NCI-H2196 (cell line): ENCODE measurements around the gene HBS1L.

ENCODE experiments used
- DNase-seq: peaks from one replicate; lab custom pipeline; 2025; ENCODE audit not compliant: unreplicated experiment; lab: John Stamatoyannopoulos, UW

Gene HBS1L

DNA sequence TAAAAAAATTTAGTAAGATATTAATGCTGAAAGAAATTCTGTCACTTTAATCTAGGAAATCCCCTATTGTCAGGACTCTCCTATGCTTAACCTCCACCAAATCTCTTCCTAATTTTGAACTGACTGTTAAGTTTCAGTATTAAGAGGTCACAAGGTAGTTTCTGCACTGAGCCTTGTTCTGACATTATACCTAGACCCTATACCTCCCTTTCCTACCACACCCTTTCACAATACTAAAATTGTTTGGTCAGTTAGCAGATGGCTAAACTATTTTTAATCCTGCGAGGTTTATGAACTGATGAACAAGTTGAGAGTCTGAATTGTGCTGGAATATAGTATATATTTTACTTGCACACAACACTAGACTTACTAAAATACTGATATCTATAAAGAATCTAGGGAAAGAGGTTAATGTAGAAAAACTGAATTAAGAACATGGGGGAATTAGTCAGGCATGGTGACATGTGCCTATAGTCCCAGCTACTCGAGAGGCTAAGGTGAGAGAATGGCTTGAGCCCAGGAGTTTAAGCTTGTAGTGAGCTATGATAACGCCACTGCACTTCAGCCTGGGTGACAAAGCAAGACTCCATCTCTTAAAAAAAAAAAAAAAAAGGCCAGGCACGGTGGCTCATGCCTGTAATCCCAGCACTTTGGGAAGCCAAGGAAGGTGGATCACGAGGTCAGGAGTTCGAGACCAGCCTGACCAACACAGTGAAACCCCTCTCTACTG lies 51.5 kb downstream of the HBS1L start:
- no peak for DNase-seq

DNA sequence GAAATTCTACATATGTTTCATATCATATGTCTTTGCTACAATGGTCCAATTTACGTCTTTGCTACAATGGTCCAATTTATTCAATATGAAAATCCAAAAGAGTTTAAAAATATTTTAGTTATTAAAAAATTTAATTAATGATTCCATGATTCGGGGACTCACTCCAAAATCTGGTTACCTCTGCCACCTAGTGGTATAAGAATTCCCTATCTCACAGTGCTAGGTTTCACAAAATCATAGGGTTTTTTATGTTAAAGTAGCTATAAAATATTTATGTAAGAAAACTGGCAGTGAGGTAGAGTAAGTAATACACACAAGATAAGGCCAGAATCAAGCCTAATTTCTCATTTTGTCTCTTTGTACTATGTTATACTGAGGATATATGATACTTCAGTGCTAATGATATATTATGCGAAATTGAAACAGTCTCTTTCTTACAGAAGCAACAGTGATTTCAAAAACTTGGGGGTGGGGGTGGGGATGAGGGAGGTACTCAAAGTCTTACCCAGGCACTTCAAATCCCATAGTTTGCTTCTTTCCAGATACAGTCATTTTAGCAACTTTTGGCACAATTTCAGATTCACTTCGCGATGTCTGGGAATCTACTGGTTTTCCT lies 52.3 kb downstream of the HBS1L start:
- DNase-seq = peak; percentile 13

DNA sequence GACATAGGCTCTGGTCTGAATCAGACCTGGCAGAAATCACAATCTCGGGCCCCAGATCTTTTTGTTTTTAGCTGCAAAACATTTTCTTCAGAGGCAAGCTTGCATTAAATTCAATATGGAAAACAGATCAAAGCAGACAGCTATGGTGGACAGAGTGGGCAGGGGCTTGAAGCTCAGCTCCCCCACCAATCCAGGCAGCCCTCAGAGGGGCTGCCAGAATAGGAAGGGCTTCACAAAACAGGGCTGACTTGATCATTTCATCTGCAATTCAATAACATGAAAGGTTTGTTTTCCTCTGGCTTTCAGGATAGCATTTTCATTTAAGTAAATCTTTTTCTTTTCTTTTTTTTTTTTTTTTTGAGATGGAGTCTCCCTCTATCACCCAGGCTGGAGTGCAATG lies 55.5 kb downstream of the HBS1L start:
- DNase-seq = no peak

DNA sequence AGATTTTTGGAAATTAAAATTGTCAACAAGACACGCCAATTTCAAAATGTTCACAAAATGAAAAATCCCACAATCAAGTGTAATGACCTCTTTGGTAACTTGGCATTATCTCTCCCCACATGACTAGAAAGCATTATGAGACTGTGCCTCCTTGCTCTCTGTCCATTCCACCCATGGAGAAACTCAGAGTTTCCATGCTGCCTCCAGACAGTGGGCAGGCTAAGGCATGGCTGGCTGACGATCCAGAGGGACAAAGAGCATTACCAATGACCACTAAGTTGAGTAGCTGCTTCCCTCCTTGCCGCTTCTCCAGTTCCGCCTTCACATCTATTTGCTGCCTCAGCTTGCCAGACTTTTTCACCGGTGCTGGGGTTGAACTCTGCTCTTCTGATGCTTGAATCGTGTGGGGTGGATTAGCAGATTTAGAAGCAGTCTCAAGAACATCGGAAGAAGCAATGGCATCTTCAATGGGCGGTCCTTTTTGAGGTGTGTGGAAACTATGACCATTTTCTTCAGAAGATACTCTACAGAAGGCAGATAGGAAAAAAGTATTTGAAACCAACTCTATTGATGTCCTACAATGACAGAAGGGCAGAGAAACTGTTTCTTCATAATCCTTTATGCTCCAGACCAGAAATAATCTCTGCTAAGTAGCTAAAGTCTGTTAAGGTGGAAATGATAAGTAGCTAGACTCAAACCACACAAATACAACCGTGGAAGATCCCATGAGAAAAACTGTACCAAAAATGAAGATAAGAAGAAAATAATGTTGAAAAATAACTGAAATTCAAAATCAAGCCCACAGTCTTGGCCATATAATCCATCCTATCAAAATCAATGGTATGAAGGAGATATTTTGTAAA lies 57.3 kb downstream of the HBS1L start:
- DNase-seq = no peak

DNA sequence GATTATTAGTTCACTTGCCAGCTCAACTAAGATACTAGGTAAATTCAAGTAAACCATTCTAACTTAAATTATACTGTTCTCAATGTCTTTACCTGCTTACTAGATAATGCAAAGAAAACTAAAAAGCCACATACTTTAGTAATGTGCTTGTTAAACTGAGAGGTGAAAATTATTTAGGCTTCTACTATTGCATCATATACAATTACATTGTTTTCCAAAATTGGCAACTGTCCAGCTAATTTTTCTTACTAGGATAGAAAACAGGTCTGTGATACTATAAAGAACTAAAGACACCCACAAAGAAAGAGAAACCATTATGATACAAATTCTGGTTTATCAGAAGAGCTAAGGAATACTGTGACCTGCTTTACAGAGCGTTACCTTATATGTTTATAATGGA lies 59.1 kb downstream of the HBS1L start:
- peak; percentile 2 for DNase-seq

DNA sequence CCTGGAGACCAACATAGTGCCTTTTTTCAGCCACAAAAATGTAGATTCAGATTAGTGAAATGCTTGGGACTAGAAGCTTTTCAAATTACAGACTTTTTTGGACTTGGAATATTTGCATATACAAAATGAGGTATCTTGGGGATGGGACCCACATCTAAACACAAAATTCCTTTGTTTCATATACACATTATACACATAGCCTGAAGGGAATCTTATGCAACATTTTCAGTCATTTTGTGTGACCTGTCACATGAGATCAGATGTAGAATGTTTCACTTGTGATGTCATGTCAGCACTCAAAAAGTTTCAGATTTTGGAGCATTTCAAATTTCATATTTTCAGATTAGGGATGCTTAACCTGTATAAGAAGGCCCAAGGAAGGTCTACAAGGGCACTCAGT lies 60.2 kb downstream of the HBS1L start:
- DNase-seq = no peak

DNA sequence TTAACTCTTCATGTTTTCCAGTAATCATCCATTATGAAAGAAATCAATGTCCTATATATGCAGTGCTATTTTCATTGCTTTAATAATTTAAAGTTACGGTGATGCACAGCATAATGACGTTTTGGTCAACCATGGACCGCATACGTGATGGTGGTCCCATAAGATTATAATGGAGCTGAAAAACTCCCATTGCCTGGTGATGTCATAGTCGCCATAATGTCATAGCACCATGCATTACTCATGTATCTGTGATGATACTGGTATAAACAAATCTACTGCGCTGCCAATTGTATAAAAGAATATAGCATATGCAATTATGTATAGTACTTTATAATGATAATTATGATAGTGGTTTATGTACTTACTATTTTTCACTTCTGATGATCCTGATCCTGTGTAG lies 62.5 kb downstream of the HBS1L start:
- no peak for DNase-seq

DNA sequence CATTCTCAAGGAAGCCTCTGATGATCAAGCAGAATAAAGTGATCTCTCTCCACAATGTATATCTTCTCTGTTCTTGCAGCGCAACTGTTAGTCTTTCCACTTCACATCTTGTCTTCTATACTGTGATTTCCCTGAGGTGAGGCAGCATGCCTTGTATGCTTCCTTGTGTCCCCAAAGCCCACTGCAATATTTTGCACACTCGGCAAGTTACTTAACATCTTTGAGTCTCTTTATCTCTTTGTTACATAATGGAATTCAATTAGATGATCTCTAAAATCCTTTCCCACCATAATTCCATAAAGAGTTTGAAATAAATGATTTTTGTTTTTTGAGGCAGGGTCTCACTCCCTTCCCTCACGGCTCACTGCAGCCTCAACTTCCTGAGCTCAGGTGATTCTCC lies 64.4 kb downstream of the HBS1L start:
- no peak for DNase-seq

DNA sequence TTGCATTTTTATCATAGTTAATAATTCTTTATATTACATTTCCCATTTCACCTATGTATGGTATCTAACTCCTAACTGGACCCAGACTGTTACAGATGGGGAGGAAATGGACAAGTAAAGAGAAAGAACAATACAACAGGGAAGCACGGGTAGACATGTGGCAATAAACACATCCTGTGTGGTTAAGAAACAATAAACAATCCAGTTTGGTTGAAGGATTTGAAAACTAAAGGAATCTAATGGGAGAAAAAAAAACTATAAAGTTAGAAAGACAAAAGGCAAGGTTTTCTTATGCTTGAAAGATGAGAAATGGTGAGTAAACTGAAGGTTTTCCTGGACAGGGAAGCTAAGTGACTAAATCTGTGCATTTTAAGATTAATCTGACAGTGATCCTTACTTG lies 69.8 kb downstream of the HBS1L start:
- DNase-seq = no peak

DNA sequence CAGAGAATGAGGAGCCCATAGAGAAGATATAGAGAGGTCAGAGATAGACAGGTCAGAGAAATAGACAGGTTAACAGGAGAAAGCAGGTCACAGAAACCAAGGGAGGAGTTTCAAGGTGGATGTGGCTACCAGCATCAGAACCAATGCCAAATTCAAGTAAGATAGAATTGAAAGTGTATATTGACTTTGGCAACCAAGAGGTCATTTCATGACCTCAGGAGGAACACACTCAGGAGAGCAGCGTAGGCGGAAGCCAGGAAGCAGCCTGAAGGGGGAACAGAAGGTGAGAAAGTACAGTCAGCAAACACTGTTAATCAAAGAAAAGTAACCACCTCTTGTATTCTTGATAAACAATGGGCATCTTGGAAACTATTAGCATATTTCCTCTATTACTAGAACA lies 70.8 kb downstream of the HBS1L start:
- no peak for DNase-seq

DNA sequence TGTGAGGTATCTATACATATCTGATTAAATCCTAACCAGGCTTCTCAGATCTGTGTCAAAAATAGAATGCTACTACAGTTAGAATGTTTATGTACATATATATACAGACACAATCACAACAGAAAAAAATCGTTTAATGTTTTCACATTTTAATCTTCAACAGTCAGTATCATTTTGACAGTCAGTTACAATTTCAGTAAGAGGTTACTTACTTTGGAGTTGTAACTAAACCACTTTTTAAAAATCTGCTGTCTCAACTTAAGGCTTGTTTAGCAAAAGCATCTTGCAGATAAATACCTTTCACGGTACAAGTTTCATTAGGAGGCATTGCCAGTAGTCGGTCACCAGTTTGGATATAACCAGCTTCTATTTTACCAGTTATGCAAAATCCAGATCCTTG lies 72.5 kb downstream of the HBS1L start:
- DNase-seq = no peak

DNA sequence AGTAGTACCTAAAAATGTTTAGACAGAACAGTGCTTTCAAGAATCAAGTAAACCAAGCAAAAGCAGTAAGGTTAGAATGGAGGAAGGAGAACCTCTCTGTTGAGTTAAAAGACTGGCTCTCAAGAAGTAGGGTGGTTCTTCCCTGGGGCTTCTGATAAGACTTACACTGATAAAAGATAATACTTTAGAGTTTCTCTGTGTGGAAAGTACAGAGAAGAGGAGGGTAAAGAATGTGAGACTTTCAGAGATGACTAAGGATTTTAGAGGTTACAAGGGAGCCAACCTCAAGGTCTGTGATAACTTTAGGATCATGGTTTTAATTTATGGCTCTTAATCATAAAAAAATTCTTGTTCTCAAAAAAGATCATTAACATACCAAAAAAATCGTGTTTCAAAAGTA lies 73.8 kb downstream of the HBS1L start:
- DNase-seq = no peak

DNA sequence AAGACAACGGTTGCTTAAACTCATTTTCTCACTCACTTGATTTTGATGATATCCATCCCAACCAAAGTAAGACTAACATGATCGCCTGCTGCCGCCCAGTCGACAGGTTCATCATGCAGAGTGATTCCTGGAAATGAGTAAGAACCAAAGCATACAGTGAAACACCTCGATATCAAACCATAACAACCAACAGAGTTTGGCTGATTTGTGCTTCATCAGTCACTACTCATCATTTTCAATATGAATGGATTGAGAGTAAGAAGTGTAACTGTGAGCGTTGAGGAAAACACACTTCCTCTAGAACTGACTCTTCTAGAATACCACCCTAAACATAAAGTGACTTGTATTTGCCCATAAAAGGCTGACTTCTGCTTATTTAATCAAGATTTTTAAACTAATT lies 75.5 kb downstream of the HBS1L start:
- DNase-seq = no peak

DNA sequence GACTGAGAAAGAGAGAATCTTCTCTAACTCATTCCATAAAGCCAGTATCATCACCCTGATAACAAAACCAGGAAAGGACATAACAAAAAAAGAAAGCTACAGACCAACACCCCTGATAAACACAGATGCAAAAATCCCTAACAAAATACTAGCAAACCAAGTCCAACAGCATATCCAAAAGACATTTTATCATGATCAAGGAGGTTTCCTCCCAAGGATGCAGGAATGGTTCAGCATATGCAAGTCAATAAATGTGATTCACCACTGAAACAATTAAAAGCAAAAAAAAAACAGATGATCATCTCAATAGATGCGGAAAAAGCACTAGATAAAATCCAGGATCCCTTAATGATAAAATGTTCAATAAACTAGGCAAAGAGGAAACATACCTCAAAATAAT lies 80.3 kb downstream of the HBS1L start:
- DNase-seq = no peak

DNA sequence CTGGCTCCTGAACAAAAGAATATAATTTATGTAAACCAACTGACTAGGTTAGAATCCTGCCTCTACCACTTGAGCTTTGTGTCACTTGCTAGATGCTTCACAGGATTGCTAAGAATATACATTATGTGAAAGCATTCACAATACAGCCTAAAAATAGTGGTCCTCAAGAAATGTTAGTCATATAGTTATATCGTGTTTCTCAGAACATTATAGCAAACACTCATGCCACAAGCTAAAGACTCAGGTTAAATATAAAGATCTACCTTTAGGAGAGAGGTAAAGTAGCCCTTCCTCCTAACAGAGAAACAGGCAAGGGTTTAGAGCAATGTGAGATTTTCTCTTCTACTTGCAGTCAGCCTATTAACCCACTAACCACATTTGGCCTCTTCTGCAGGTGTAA lies 86.9 kb downstream of the HBS1L start:
- no peak for DNase-seq

DNA sequence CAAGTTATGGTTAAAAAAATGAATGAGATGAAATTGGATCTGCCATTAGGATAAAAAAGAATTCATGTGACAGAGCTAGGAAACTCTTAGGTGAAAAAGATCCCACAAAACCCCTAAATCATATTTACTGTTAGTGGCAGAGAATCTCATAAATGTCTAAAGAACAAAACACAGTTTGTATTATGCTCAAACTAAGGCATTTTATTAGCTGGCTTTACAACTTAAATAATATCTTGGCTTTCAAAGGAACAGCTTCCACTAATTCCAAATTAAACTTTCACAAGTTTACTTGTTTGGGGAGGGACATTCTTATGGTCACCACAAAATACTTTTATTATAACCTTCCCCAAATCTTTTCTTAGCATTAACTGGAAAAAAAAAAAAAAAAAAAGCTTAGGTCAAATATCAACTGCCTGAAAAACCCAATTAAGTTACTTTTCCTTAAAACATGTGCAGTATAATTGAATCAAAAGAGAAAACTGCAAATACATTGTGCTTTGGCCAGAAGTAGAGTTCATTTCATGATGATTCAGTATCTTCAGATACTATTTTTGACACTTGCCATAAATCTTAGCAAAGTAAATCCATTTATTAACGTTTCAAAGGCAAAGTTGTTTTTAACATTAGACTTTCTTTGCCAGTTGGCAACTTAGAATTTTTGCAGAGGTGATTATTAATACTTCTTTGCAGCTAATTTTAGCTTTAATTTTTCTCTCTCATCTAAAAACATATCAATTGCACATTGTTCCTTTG lies 90.0 kb downstream of the HBS1L start:
- no peak for DNase-seq

DNA sequence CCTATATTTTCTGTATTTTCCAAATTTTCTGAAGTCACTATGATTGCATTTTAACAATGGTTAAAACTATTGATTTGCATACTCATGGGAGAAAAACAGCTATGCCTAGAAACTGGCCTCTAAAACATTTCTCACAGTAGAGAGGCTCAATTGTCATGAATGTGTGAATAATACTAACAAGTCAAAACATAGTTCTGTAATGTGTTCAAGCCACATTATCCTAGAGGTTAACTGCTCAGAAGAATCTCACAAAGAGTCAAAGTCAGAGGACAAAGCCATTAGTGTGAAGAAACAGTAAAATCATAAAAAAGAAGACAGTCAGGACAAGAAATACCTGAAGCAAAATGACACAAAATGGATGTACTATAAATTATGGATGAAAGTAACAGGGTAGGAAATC lies 92.2 kb downstream of the HBS1L start:
- DNase-seq = no peak

DNA sequence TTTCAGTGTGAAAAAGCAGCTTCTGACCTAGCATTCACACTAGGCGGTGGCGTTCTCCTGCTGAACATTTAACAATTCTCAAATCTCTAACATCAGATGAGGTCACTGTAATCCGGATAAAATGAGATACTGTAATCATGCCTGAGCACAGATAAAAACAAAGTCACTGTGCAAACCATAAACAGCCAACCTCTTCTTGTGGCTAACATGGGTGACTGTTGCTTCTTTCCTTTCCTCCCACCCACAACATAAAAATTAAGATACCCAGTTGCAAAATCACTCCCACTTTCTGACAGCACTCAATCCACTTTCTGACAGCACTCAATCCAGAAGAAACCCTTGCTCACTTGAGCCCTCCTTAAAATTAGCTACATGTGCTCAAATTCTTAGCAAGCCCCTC lies 93.3 kb downstream of the HBS1L start:
- DNase-seq = no peak

DNA sequence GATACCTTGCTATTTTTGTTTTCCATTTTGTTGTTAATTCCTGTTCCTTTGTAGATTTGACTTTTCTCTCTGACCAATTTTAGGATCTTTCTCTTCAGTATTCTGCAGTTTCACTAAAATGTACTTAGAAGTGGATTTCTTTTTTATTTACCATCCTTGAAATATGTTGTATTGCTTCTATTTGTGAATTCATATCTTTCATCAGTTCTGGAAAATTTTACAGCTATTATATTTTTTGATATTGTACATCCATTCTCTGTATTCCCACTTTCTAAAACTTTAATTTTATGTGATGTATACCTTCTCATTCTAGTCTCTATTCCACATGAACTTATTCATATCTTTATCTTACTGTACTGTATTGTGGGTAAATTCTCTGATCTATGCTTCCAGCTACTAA lies 95.0 kb downstream of the HBS1L start:
- DNase-seq = no peak

DNA sequence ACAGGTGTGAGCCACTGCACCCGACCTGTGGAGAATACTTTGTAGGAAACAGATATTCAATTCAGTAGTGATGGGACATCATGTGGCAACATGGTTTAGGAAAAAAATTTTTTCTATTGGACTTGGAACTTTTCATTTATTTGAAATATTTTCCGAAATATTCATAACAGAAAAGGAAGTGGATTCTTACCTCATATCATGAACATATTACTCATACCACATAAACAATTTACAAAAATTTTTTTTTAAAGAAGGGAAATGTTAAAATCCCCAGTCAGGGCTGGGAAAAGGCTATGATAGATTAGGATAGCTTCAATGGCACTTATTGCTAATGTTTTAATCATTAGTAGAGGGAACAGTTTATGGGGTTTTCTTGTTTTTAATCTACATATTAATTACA lies 97.9 kb downstream of the HBS1L start:
- DNase-seq = no peak

DNA sequence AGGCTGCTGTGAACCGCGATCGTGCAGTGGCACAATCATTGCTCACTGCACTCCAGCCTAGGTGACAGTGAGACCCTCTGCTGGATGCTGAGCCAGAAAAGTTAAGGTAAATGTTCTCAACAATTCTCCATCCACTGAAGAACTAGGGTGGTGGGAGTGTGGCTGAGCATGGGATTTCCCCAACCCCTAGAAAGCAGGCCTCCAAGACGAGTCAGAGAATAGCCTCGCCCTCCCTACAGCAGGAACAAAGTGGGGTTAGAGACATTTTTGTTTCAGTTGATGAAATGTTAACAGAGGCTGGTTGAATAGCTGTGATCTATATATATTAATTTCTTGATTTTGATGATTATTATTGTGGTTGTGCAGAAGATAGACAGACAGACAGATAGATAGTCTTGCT lies 98.6 kb downstream of the HBS1L start:
- no peak for DNase-seq
